Adipose tissue (tissue), 3 donors: ENCODE results near the gene VPS13D. TPM values are rescaled to one million over a fixed set of nuclear protein-coding genes. Genes with fewer than 3 reads are reported as not detected.

Experiments used
- H3K27ac ChIP-seq: one replicate; pipeline ENCODE4 v1.5.1; 2013; ENCODE audit warnings: low read depth, low read length
- whole genome bisulfite sequencing, 3 donors: extraction: QIAGEN DNeasy Blood & Tissue Kit; methylation state at CpG; one replicate each; pipeline ENCODE4 v1.1.7; 2013; 5-methylcytosine and 5-hydroxymethylcytosine counted together
- polyA plus RNA-seq, 3 donors: library from polyadenylated mRNA; stranded (reverse); fragments of 200-250 nt; gene quantifications; one replicate each; pipeline ENCODE4 v1.2.3, GENCODE V29; 2013
- donor health status: healthy with polysubstance abuse.
- donor health status: Bipolar disorder and iron deficiency.
- donor health status: healthy.

Gene VPS13D
- polyA plus RNA-seq, 3 donors, result 10.6 to 40.7 (median 23.4) TPM

DNA sequence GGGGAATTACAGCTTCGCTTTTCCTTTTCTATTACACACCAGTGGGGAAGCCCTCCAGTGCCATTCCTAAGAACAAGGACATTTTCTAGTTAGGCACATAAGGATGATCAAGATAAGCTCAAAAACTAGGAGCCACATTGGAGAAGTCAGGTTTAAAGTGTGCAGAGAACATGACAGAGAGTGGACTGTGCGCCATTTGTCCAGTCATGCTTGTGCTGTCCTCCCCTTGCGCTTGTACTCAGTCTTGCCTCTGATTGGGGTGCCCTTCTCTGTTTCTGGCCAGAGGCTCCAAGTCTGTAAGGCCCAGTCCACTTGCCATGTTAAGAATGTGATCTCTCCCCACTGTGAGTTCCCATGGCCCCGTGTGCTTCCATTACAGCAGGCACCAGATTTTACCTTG, 198.5 kb downstream of the VPS13D start:
- H3K27ac ChIP-seq, result no peak overlapping the region
- WGBS, 3 donors, result 90 to 96% (median 95%) methylated on average over 4 of the region's 4 CpGs

DNA sequence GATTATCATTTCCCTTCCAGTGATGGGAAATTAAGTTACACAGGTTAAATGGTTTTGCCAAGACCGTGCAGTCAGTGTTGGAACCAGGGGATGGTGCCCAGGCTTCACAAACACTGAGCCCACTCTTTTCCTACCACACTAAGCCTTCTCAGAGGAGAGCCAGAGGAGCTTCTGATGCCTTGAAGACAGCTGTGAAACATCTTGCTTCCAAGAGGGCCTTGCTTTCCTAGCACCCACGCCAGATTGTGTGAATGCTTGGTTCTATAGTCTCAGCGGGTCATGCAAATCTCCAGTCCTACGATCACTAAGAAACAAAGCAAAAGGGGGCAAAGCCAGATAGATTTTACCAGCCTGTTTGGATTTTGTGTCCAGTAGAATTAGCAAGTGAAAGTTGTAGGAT, 200.7 kb downstream of the VPS13D start:
- peak overlapping the region; percentile 57 for H3K27ac ChIP-seq
- WGBS, 3 donors, result 90 to 91% (median 90%) methylated on average over 4 of the region's 4 CpGs

DNA sequence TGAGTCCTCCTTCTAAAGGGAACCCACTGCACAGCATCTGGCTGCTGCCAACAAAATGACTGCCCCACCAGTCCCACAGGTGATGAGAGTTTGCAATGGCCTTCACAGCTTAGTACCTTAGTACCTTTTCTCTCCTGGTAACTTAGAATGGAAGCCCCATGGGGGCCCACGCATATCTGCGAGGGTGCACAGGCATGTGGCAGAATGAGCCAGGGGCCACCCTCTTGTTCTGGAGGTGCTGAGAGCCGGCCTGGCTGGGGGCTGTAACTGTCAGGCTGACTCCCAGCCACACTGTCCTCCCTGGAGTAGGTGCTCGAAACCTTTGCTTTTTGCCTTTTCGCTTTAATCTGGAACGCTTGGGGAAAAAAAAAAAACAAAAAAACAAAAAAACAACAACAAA, 203.1 kb downstream of the VPS13D start:
- WGBS, 3 donors, result 86 to 92% (median 87%) methylated on average over 6 of the region's 6 CpGs

DNA sequence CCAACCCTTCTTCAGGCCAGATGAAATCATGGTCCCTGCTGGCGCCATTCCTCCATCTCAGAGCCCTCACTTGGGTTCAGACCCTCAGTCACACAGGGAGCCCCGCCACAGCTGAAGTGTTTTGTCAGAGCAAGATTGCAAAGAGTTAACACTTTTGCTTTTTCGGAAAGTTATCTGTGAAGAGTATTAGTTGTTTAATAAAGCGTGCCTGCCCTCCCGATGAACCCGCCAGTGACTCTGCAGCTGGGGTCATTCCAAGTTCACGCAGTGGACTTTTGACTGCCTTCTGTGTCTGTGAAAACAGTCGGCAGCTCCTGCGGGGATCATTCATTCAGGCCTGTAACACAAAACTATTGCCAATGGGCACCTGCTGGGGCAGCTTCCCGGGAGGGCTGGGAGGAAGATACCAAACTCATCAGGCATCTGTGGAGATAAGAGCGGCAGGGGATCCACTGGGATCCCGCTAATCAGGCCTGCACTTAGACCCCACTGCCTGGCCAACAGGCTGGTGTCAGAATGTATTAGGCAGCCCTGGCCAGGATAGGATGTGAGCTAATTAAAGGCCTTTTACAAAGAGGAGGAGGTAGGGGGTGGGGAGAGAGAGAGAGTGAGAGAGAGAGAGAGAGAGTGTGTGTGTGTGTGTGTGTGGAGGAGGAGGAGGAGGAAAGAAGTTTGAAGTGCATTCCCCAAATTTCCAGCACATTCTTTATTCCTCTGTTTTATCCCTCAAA, 203.7 kb downstream of the VPS13D start:
- no peak overlapping the region for H3K27ac ChIP-seq
- WGBS, 3 donors, result 27 to 45% (median 37%) methylated on average over 12 of the region's 12 CpGs

More for the DNA sequence above, 203.1 kb downstream of the VPS13D start:
- no peak overlapping the region for H3K27ac ChIP-seq

DNA sequence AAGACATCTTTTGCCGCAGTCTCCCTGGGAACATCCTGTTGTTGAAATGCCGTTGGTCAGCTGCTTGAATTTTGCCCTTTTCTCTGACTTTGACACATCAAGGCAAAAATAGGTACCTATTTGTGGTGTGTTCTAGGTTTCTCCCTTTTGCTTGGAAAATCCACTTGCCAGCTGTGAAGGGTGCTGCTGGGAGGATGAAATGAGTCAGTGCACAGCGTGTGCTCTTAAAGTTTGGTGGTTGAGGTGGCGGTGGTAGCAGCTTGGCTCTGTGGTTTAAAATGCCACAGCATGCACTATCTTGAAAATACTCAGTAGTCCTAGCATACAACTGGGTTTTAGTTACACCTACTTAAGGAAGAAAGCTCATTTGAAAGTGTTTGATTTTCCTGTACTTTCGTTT, 204.3 kb downstream of the VPS13D start:
- H3K27ac ChIP-seq, result no peak overlapping the region
- 38 to 50% (median 41%) methylated on average over 5 of the region's 5 CpGs for WGBS, 3 donors

DNA sequence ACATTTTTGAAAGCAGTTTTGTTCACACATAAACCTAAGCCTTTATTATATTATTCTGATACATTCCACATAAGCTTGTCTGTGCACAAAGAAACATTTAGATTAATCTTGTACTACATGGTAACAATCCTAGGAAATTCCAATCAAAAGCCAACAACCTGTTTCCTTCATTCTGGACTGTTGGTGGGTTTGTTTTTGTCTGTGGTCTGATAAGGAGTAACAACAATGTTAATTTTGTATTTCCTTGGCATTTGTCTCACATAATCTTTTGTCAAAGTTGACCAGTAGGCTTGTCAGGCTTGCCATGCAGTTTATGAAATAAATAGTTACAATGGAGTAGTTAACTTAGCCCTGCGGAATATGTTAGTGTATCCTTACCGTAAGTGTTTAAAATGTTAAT, 204.9 kb downstream of the VPS13D start:
- WGBS, 3 donors, result 61 to 97% (median 87%) methylated on average over 2 of the region's 2 CpGs
- H3K27ac ChIP-seq, result no peak overlapping the region

DNA sequence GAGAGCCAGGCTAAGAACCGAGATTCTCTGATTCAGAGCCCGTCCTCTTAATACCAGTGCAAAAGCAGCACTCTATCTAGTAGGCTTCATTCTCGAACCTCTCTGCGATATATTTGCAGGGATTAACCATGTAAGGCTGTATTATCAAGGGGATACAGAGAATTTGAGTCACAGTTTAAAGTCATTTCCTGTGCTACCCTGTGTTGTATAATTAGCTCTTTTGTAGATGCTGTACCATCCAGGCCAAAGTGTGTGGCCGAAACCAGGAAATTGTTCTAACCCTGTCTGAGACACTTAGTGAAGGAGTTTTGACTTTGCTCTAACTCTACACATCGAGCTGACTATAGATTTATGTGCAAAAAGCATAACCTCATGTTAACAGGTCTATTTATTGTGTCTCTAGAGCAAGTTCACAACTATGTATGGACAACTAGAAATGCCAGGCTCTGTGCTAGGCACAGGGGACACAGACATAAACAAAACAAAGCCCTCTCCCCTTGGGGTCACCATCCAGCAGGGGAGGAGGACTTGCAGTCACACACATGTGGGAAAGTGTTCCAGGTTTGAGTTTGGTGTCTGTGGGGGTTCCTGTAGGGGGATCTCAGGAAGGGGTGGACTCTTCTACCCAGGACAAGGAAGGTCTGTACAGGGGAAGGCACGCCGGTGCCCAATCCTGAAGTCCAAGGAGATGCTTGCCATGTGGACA, 206.0 kb downstream of the VPS13D start:
- no peak overlapping the region for H3K27ac ChIP-seq
- WGBS, 3 donors, result 54 to 83% (median 57%) methylated on average over 8 of the region's 8 CpGs

DNA sequence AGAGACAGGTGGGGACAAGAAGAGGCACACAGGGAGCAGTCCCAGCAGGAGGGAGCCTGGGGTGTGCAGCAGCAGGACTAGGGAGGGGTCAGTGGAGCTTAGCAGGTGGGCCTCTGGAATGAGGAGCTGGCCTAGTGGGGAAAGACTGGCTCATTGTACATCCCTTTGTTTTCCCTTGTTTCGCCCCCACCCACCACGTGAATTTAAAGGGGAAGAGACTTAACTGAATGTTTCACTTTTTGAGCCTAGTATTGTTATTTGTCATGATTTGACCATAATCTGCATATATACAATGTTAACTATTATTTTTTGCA, 206.5 kb downstream of the VPS13D start:
- 71 to 97% (median 71%) methylated on average over 2 of the region's 2 CpGs for WGBS, 3 donors
- no peak overlapping the region for H3K27ac ChIP-seq

DNA sequence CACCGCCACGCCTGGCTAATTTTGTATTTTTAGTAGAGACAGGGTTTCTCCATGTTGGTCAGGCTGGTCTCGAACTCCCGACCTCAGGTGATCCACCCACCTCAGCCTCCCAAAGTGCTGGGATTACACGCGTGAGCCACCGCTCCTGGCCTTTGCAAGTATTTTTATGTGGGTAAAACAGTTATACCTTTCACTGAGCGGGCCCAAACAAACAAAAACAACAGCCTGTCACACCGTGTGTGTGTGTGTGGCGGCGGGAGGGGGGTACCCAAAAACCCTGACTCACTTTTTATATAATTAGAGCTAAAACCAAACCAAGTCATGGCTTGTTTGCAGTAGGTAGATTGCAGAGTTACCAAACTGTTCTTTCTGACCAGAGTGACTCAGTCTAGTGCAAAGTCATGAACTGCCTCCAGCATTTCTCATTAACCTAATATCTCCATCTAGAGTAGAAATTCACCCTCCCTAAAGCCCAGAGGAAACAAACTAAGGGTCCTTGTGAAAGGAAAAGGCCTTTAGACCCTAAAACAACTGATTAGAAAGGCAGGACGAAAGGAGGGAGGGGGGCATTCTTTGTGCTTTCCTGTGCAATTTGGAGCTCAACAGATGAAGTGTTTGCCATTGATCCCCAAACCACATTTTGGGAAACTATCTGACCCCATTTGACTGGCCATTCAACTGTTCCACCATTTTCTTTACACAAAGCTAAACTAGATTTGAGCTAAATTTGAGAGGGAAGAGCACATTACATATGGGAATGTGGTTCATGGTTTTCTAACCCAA, 207.2 kb downstream of the VPS13D start:
- 95 to 96% (median 96%) methylated on average over 12 of the region's 12 CpGs for WGBS, 3 donors
- H3K27ac ChIP-seq, result no peak overlapping the region

DNA sequence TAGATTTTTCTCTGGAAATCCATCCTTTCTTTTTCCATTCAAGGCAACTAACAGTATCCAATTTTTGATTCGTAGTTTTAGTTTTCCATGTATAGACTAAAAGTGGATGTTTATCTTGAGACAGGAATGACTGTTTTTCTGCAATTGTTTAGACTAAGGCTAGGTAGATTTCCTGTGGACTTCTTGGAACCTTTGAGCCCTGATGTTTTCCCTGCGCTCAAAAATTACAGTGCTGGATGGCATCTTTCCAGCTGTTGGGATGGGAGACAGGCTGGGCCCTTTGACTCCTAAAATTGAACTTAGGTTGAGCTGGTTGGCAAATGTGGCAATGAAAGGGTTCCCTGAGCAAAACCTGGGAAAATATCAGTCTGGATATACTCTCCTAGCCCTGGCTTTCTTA, 207.8 kb downstream of the VPS13D start:
- no peak overlapping the region for H3K27ac ChIP-seq
- WGBS, 3 donors, result 80 to 82% (median 81%) methylated on average over 2 of the region's 2 CpGs

DNA sequence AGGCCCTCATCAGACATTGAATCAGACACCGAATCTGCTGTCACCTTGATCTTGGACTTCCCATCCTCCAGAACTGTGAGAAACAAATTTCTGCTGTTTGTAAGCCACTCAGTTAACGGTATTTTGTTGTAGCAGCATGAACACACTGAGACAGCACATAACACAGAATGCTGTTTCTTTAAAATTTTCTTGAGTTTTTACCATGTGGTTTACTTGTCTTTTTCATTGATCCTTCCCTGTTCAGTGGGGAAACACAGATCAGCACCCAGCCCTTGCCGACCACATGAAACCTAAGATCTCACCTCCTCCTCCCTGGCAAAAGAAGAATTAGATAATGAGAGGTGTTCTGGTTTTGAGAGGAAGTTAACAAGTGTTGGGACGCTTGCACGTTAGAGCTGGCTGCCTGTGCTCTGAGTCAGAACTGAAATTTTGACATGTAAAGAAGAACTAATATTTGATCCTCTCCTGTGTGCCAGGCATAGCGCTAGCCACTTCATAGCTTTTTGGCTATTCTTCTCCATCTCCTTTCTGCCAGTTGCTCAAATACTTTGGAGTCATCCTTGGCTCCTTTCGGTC, 208.6 kb downstream of the VPS13D start:
- no peak overlapping the region for H3K27ac ChIP-seq
- WGBS, 3 donors, result 74 to 90% (median 81%) methylated on average over 7 of the region's 7 CpGs

DNA sequence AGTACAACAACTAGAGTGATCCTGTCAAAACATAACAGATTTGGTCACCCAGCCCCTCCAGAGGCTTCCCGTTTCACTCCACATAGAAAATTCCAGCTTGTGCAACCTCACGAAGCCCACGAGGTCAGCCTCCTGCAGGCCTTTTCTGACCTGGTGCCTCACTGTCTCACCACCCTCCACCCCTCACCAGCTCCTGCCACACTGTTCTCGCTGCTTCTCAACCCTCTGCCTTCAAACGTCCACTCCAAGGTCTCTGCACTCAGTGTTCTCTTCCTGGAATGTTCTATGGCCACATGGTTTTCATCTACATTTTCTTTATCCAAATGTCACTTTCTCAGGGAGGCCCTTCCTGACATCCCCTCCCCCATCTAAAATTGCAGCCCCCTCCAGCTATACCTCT, 209.2 kb downstream of the VPS13D start:
- no peak overlapping the region for H3K27ac ChIP-seq
- 72 to 81% (median 74%) methylated on average over 5 of the region's 5 CpGs for WGBS, 3 donors

DNA sequence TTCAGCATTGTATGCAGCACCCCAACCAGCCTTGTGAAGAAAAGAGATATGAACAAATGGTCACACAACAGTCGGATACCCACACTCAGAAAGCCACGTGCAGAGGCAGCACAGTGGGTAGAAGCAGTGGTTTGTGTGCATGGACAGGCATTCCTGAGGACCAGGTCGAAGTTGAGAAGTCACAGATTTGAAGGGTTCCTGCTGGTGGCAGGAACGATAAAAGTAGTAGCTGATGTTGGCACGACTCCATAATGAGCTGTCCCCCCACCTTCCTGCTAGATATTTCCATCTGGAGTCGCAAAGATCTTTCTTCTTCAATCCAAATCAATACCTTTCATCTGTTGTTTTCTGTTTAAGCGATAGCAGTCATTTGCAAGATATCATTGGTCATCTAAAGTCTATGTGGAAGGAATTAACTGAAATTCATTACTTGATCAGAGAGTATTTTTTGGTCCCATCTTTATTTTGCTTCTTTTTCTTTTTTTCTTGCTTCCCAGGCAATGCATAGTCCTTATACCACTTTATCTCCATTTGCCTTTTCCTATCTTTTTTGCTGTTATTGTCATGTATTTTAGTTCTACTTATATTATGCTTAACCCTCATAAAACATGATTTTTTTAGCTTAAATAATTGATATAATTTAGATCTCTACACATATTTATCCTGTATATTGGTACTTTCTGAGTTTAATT, 211.7 kb downstream of the VPS13D start:
- 39 to 71% (median 69%) methylated on average over 7 of the region's 7 CpGs for WGBS, 3 donors
- H3K27ac ChIP-seq, result no peak overlapping the region

DNA sequence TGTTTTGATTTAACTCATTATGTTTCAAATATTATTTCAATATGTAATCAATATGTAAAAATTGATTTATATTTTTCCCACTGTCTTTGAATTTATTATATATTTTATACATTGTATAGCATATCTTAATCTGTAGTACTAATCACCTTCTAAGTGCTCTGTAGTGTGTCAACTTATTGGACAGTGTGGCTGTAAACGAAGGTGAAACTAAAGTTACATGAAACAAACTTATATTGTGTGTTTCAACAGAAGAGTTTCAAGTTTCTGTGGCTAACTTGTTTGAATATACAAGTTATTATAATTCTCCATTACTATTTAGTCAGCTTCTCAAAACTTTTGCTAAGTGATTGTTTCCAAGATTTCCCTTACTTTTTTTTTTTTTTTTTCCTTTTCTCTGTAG, 212.4 kb downstream of the VPS13D start:
- no peak overlapping the region for H3K27ac ChIP-seq
- WGBS, 3 donors, result 85 to 89% (median 87%) methylated on average over 1 of the region's 1 CpG

DNA sequence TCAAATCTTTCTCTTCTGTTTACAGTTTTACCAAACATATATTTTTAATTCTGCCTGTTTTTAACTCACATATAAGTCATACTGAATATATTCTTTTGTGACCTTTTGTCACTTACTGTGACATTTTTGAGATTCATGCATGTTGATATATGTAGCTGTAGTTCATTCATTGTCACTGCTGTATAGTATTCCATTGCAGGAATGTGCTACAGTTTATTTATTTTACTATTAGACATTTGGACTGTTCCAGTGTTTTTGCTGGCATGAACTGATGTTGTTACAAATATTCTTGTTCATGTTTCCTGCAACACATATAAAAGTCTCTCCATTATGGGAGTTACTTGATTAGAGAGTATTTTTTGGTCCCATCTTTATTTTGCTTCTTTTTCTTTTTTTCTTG, 213.3 kb downstream of the VPS13D start:
- no peak overlapping the region for H3K27ac ChIP-seq

DNA sequence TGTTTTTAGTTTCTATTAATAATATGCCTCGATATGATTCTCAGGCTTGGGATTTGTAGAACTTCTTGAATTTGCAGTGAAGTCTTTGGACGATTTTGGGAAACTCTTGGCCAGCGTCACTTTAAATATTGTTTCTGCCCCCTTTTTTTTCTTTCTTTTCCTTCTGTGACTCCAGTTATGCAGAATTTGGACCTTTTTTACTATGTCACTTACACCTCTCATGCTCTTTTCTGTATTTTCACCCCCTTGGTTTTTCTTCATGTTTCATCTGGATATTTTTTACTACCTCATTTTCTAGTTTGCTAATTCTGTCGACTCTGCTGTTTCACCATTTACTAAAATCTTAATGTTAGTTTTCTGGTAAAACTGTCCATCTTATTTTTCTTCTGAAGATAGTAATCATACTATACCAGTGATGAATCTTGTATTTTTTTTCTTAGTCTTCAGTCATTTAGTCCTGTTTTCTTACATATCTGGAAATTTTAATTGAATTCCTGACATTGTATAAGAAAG, 214.6 kb downstream of the VPS13D start:
- 91 to 96% (median 95%) methylated on average over 4 of the region's 4 CpGs for WGBS, 3 donors
- H3K27ac ChIP-seq, result no peak overlapping the region

DNA sequence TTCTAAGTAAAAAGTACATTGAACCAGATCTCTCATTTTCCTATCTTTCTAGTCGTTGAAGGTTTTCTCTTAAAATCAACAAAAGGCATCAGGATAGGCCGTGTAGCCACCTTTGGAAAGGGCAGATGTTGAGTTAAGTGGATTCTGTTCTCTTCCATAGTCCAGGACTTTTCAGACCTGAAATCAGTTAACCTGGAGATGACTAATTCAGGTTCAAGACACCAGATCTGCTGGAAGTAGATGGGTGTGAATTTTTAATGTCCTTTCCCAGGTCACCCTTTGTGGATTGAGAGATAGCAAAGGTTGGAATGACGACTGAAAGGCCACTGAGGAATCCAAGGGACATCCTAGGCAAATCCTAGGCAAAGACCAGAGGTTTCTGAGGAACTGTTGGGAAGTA, 215.4 kb downstream of the VPS13D start:
- 74 to 94% (median 86%) methylated on average over 3 of the region's 3 CpGs for WGBS, 3 donors
- no peak overlapping the region for H3K27ac ChIP-seq

DNA sequence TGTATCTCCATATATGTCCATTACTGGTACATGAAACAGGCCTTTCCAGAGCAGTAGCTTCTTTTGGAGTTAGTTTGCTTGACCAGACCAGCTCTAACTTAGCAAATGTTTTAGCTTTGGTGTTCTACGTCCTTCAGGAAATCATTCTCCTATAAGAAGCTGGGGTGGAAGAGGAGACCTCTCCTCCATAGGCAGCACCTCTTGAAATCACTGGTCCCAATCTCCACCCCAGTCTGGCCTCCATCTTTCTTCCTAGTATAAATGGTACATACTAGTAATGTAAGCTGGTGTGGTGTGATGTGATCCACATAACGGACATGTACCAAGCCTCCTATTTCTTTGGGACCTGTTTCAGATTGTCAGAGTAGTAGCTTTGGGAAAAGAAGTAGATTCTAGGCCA, 216.8 kb downstream of the VPS13D start:
- H3K27ac ChIP-seq, result no peak overlapping the region
- 95 to 99% (median 95%) methylated on average over 2 of the region's 2 CpGs for whole genome bisulfite sequencing, 3 donors
